VCaP (cell line): ENCODE results near the gene SNAPC5.
"Not testable (repeated sequence)": the region's sequence is repeated elsewhere in the genome, so short reads cannot be mapped to it uniquely, and the experiment has no call there.

Source experiments
- H3K27ac ChIP-seq: fragments of 450-650 bp; 2 replicates; pipeline ENCODE4 v1.5.1; 2017
- CTCF ChIP-seq: fragments of 450-650 bp; conservative IDR thresholded peaks from 2 replicates; pipeline ENCODE4 v1.5.1; 2017; ENCODE audit warnings: mild to moderate bottlenecking, moderate library complexity

Gene SNAPC5

GRCh38 chr15:66461917-66462316 is 35.6 kb downstream of the SNAPC5 start:
- no peak overlapping the region for H3K27ac ChIP-seq
- no peak for TF ChIP-seq CTCF

- H3K27ac ChIP-seq, result not testable (repeated sequence)
Observed at GRCh38 chr15:66461294-66461693, 36.3 kb downstream of the SNAPC5 start.

- TF ChIP-seq CTCF, result no peak
- no peak overlapping the region for H3K27ac ChIP-seq
Observed at GRCh38 chr15:66459818-66460615, 37.5 kb downstream of the SNAPC5 start.

- H3K27ac ChIP-seq, result no peak overlapping the region
- no peak for TF ChIP-seq CTCF
Observed at GRCh38 chr15:66456211-66456610, 41.4 kb downstream of the SNAPC5 start.

- no peak for TF ChIP-seq CTCF
- H3K27ac ChIP-seq, result no peak overlapping the region
Observed at GRCh38 chr15:66454143-66454542, 43.4 kb downstream of the SNAPC5 start.

GRCh38 chr15:66452971-66453580 is 44.5 kb downstream of the SNAPC5 start:
- TF ChIP-seq CTCF, result no peak
- H3K27ac ChIP-seq, result no peak overlapping the region

- TF ChIP-seq CTCF, result no peak
Observed at GRCh38 chr15:66452420-66452819, 45.1 kb downstream of the SNAPC5 start.

More at GRCh38 chr15:66452420-66452819, 45.1 kb downstream of the SNAPC5 start:
- no peak overlapping the region for H3K27ac ChIP-seq
